Activated CD4-positive, alpha-beta T cell treated with anti-CD3 and anti-CD28 coated beads for 36 hours (primary cell): Measurements from ENCODE around the gene GRPEL2. TPM values are rescaled to one million over a fixed set of nuclear protein-coding genes. Genes with fewer than 3 reads are reported as not detected.

Source experiments
- ATAC-seq: fragments of 200-7000 bp; cut with Tn5 transposase; one replicate; pipeline ENCODE4 v1.10.0; 2021; ENCODE audit warnings: mild to moderate bottlenecking, moderate library complexity
- CTCF ChIA-PET: fragments of 350-600 bp; sonication (Branson Sonifier 250); formaldehyde crosslinking; loops from one replicate; lab custom pipeline; 2021; ENCODE audit warnings: antibody characterized with exemption; lab: Charles Lee
- POLR2A ChIA-PET: fragments of 350-600 bp; sonication (Branson Sonifier 250); formaldehyde crosslinking; loops from one replicate; lab custom pipeline; 2021; ENCODE audit warnings: antibody characterized with exemption, inconsistent platforms; lab: Charles Lee
- DNase-seq: peaks from one replicate; pipeline ENCODE4 v3.0.0-alpha.2; 2020
- H3K27ac Mint-ChIP-seq: one replicate; pipeline ENCODE4 v1.8.0; 2021; ENCODE audit warnings: mixed read lengths
- H3K27me3 Mint-ChIP-seq: one replicate; pipeline ENCODE4 v1.8.0; 2021; ENCODE audit warnings: mixed read lengths
- H3K36me3 Mint-ChIP-seq: one replicate; pipeline ENCODE4 v1.8.0; 2021; ENCODE audit warnings: low read depth, mixed read lengths
- H3K4me1 Mint-ChIP-seq: one replicate; pipeline ENCODE4 v1.8.0; 2021; ENCODE audit warnings: mixed read lengths
- H3K4me3 Mint-ChIP-seq: one replicate; pipeline ENCODE4 v1.8.0; 2021; ENCODE audit warnings: mild to moderate bottlenecking, moderate library complexity, mixed read lengths
- H3K9me3 Mint-ChIP-seq: one replicate; pipeline ENCODE4 v1.8.0; 2021; ENCODE audit warnings: low read depth, mixed read lengths
- intact Hi-C, 2 experiments: fragments of 100-400 bp; cut with DNase I in 1 of 2; cut with micrococcal nuclease in 1 of 2; formaldehyde crosslinking; loops; one replicate each; pipeline versions ENCODE4 v1.14.2 to v1.15.1; 2022 to 2024; cut with DNase I, micrococcal nuclease
- total RNA-seq, 2 experiments: library from RNA; stranded (reverse); gene quantifications; one replicate each; pipeline ENCODE4 v1.2.3, GENCODE V29; 2021

GRPEL2 gene
- total RNA-seq, 2 experiments from 2014 or later, result 27.1 to 37.2 TPM

DNA sequence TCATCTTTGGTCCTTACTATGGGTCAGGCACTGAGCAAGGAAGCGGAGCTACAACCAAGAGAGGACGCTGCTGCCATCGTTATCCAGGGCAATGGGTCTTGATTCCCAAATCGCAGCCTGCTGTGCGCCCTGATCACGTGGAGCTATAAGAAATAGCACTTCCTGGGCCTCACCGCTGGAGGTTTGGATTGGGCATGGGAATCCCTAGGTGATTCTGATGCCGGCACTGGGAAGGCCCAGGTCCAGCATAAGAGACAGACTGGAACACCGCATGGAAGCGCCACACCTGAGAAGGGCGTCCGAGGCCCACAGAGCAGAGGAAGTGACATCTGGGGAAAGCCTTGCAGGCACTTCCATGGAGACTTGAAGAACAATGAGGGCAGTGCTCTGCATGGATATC is 30.8 kb downstream of the GRPEL2 start:
- Mint-ChIP-seq H3K4me3 (no peak overlapping the region), H3K27me3 (no peaks in the 10 kb centered on the region), H3K27ac (no peak overlapping the region), H3K36me3 (no peaks in the 10 kb centered on the region), H3K4me1 (no peaks in the 10 kb centered on the region), H3K9me3 (no peaks in the 10 kb centered on the region)
- no peak for DNase-seq
- POLR2A ChIA-PET, result interaction anchor here (0.6 kb wide), 1 partner anchor 160 kb away, joined by 3 read pairs; no protein-coding TSS in a partner anchor
- intact Hi-C loops, result no loop called here
- CTCF ChIA-PET, result interaction anchor here (0.8 to 2.4 kb wide), 6 partner anchors 8 to 189 kb away, joined by 3 to 15 read pairs (median 7); no protein-coding TSS in a partner anchor
- ATAC-seq, result no peak

DNA sequence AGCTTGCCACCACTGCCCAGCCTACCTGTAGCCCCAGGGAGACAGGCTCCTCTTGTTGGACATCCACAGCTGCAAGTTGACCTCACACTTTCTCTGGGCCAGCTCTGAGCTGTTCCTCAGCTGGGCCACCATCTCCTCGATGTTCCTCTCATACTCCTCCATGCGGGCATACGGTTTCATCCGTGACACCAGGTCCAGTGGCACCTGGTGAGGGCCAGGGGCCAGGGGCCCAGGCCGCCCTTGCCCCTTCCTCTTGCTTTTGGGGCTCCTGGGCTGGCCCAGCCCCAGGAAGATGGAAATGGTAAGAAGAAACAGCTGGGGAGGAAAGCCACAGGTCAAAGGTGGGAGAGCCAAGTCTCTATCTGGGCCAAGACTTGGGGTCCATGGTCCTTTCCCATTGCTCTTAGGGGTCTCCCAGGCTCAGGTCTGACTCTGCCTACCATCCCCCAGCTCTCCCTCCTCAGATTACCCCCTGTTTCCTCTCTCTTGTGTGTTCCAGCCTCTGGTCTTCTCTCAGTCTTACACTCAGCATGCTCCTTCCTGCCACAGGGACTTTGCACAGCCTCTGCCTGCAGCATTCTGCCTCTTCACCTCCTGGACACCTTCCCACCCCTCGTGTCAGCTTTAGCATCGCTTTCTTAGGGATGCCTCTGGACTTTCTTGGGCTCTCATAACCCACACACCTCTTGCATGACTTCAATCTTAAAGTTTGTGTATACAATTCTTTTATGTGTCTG is 31.6 kb downstream of the GRPEL2 start:
- ChIA-PET POLR2A (no interaction called here), CTCF (interaction anchor here (0.6 to 2.4 kb wide), 5 partner anchors 9 to 786 kb away, joined by 3 to 15 read pairs (median 4); no protein-coding TSS in a partner anchor)
- Mint-ChIP-seq H3K4me3 (no peak overlapping the region), H3K9me3 (no peaks in the 10 kb centered on the region), H3K4me1 (no peaks in the 10 kb centered on the region), H3K36me3 (no peaks in the 10 kb centered on the region), H3K27me3 (no peaks in the 10 kb centered on the region), H3K27ac (no peak overlapping the region)
- intact Hi-C loops, result no loop called here
- ATAC-seq (no peak), DNase-seq (no peak)

DNA sequence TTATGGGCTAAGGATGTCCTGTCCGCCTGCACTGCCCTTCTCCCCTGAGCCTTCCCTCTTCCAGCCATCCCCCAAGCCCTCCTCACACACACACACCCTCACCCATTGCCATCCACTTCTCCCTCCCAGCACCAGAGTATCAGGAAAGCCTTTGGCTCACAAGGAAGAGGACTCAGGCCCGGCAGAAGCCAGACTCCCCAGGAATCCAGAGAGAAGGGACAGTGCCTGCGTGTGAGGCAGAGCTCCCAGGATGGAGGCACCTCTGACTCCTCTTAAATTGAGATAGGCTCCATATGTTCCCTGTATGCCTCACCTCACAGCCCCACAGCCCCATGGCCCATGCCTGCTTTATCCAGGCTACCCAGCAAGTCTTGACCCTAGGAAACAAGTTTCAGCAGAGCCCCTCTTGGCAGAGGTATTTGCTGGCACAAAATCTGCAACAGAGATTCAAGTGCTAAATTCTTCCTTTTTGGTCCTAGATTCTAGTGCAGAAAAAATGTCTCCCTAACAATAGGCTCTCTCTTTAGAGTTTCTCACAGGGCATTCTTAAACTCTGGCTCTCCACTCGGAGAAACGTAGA is 33.0 kb downstream of the GRPEL2 start:
- no peaks in the 10 kb centered on the region for H3K9me3 Mint-ChIP-seq
- H3K4me1 Mint-ChIP-seq, result no peaks in the 10 kb centered on the region
- H3K36me3 Mint-ChIP-seq, result no peaks in the 10 kb centered on the region
- no peaks in the 10 kb centered on the region for H3K27me3 Mint-ChIP-seq
- H3K4me3 Mint-ChIP-seq, result no peak overlapping the region
- POLR2A ChIA-PET, result no interaction called here
- intact Hi-C loops, result no loop called here
- no peak for DNase-seq
- ATAC-seq, result no peak
- no peak overlapping the region for H3K27ac Mint-ChIP-seq
- CTCF ChIA-PET, result interaction anchor here (0.8 to 1.9 kb wide), 3 partner anchors 55 to 184 kb away, joined by 3 to 6 read pairs (median 3); no protein-coding TSS in a partner anchor

DNA sequence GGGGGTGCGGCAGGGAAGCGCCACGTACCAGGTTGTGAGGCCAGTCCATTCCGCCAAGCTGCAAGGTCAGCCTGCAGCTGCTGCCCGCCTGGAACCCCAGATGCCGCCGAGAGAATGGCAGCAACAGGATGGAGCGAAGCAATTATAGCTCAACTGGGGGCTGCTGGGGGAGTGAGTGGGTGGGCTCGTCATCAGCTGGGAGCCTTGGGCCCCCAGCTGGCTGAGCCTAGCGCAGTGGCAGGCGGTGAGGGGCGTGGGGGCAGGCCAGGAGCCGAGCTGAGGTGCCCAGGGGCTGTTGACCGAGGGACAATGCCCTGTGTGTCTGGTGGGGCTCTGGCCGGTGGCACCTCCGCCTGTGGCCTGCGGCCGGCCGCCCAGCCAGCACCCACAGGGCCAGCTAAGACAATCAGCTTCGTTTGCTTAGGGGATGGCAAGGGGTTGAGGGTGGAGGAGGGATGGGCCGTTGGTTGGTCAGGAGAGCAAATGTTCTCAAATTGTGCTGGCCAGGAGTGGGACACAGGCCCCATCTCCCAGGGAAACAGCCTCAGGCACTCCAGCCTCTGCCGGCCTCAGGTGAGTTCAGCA is 34.0 kb downstream of the GRPEL2 start, which contains the start of gene IL17B:
Gene IL17B, minus strand, starts transcription at position 116 of the 585 bp plus-strand sequence. Its CDS starts 67 bp downstream, at position 49.
- intact Hi-C loops, result no loop called here
- no peak within 1 kb of the TSS for H3K4me3 Mint-ChIP-seq
- no peaks in the 10 kb centered on the region for H3K4me1 Mint-ChIP-seq
- H3K9me3 Mint-ChIP-seq, result no peaks in the 10 kb centered on the region
- H3K27ac Mint-ChIP-seq, result no peak within 1 kb of the TSS
- H3K36me3 Mint-ChIP-seq, result no peaks in the 10 kb centered on the region
- POLR2A ChIA-PET, result no interaction called here
- no peak for ATAC-seq
- no peak for DNase-seq
- CTCF ChIA-PET, result interaction anchor here (1.0 to 1.9 kb wide), 2 partner anchors 62 to 183 kb away, joined by 3 to 6 read pairs; no protein-coding TSS in a partner anchor
- H3K27me3 Mint-ChIP-seq, result no peaks in the 10 kb centered on the region

DNA sequence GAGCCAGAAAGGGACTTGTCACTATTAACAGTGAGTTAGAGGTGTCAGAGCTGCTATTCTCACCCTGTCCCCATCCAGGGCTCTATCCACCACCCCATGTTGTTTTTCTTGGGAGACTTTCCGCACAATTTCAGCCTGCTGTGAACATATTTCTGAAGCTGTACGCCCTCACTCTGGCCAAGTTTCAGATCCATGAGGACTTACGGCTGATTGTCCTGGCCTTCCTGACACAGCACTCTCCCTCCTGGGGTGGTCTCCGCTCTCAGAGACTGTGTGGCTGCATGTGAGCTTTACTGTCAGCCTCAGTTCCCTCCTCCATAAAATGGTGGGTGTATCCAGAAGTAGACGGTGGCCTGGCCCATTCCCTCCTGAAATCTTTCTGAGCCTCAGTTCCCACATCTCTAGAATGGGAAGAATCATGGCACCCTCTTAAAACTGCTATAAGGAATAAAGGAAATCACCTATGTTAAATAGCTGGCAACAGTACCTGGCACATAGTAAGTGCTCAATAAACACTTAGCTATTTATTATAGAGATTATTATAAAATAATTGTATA is 34.6 kb downstream of the GRPEL2 start:
- ChIA-PET CTCF (interaction anchor here (1.0 to 3.4 kb wide), 5 partner anchors 56 to 239 kb away, joined by 3 to 25 read pairs (median 6); no protein-coding TSS in a partner anchor), POLR2A (no interaction called here)
- Mint-ChIP-seq H3K36me3 (no peaks in the 10 kb centered on the region), H3K27me3 (no peaks in the 10 kb centered on the region), H3K9me3 (no peaks in the 10 kb centered on the region), H3K4me1 (no peaks in the 10 kb centered on the region), H3K27ac (no peak overlapping the region), H3K4me3 (no peak overlapping the region)
- intact Hi-C loops, result no loop called here
- DNase-seq (no peak), ATAC-seq (no peak)

DNA sequence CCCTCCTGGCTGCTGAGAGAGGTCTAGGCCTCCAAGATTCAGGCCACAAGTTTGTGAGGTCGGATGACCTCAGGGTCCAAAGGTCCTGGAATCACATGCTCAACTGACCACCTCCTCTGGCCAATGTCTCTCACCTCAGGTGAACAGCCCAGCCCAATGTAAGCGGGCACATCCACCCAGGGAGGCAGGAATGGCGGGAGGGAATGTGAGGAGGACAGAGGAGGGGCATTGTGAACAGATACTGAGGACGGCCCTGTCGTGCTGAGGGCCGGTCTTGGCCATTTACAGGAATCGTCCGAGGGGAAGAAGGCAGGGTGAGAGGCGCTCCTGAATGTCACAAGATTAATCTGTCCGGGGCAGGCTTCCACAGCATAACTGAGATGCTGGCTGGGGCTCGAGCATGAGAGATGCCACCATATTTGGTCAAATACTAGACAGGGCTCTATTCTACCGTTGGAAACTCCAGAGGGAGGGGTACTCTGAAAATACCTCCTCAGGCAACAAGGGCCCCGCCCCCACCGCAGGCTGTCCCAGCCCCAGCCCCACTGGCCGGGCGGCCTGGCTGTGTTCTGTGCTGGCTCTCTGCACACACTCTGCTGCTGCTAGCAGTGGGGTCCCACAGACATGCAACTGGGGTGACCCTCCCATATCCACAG is 35.3 kb downstream of the GRPEL2 start:
- Mint-ChIP-seq H3K4me3 (no peak overlapping the region), H3K9me3 (no peaks in the 10 kb centered on the region), H3K27ac (no peak overlapping the region), H3K4me1 (no peaks in the 10 kb centered on the region), H3K27me3 (no peaks in the 10 kb centered on the region), H3K36me3 (no peaks in the 10 kb centered on the region)
- ChIA-PET POLR2A (no interaction called here), CTCF (interaction anchor here (0.9 to 3.4 kb wide), 15 partner anchors 8 to 238 kb away, joined by 3 to 26 read pairs (median 8); no protein-coding TSS in a partner anchor)
- intact Hi-C loops, result no loop called here
- DNase-seq (no peak), ATAC-seq (no peak)

DNA sequence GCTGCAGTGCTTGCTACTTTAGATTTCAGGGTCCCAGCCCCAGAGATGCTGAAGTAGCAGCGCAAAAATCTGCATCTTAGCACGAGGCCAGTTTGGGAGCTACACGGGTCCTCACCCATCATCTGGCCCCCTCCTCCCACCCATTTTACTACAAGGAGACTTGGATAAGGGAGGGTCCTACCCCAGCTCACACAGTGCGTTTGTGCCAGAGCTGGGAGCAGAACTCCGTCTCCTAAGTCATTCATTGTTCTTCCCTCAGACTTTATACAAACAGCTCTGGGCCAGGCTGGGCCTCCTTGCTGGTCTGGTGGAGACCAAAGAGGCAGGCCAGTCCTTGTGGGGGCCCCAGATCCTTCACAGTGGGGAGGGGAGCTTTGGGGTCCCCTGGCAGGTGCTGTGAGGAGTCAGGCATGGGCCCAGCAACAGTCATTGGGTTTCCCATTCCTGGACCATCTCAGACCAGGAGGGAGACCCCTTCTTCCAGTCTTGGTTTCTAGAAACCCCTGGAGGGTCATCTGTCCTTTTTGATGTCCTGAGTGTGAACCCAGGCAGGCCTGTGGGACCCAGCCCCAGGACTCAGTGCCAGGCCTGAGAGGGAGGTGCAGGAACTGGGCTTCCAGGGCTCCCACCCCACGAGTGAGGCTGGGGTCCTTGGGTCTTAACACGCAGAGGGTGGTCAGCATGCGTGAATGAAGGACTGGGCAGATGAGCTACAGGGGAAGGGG is 36.1 kb downstream of the GRPEL2 start:
- Mint-ChIP-seq H3K36me3 (no peaks in the 10 kb centered on the region), H3K27ac (no peak overlapping the region), H3K4me3 (no peak overlapping the region), H3K4me1 (no peaks in the 10 kb centered on the region), H3K27me3 (no peaks in the 10 kb centered on the region), H3K9me3 (no peaks in the 10 kb centered on the region)
- CTCF ChIA-PET, result interaction anchor here (0.5 to 3.4 kb wide), 28 partner anchors 9 to 455 kb away, joined by 3 to 26 read pairs (median 4); no protein-coding TSS in a partner anchor
- ATAC-seq (no peak), DNase-seq (no peak)
- POLR2A ChIA-PET, result no interaction called here
- intact Hi-C loops, result no loop called here

DNA sequence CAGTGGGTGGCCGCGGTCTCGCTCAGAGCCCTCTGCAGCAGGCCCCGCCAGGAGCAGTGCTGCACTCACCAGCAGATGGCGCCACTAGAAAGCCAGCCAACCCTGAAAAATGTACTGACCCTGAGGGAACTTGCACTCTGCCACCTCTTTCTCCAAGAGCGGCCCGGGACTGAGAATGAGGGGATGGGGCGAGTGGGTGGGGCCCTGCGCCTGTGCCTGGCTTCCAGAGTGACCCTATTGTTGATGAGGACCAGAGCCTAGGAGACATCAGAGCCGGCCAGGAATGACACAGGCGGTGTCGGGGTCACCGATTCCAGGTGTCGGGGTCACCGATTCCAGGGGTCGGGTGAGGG is 36.7 kb downstream of the GRPEL2 start:
- no peaks in the 10 kb centered on the region for H3K4me1 Mint-ChIP-seq
- ChIA-PET CTCF (interaction anchor here (0.7 to 3.4 kb wide), 22 partner anchors 9 to 222 kb away, joined by 3 to 26 read pairs (median 5); no protein-coding TSS in a partner anchor), POLR2A (no interaction called here)
- no peak overlapping the region for H3K4me3 Mint-ChIP-seq
- no peaks in the 10 kb centered on the region for H3K9me3 Mint-ChIP-seq
- DNase-seq, result peak; percentile 87
- peak; percentile 97 for ATAC-seq
- no peaks in the 10 kb centered on the region for H3K27me3 Mint-ChIP-seq
- no peak overlapping the region for H3K27ac Mint-ChIP-seq
- H3K36me3 Mint-ChIP-seq, result no peaks in the 10 kb centered on the region
- intact Hi-C loops, result loop anchor here (1.0 kb wide), 4 partner anchors 49 to 236 kb away; no protein-coding TSS in a partner anchor

DNA sequence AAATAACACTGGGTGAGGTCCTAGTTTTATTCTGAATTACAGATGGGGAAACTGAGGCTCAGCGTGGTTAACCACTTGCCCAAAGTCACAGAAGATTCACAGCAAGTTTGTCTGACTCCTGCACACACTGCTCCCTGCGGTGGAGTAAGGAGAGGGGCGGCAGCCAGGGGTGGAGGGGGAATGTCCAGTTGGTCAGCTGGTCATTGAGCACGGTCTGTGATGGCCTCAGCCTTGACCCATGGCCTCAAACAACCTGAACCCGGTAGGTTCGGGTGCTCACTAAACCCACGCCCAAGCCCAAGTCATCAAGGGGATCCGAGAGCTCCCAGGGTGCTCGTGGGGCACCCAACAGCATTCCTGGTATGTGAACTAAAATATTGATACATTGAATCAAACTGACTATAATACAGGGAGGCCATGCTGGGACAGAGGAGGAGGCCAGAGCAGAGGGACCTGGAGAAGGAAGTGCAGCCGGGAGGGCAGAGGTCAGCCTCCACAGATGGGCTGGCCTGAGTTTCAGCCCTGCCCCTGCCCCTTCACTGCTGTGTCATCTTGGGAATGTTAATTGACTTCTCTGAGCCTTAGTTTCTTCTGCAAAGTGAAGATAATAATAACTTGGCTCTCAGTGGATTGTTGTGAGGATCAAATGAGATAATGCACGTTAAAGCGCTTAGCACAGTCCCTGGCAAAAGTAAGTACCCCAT is 37.4 kb downstream of the GRPEL2 start:
- intact Hi-C loops, result loop anchor here (1.0 kb wide), 4 partner anchors 49 to 236 kb away; no protein-coding TSS in a partner anchor
- no peak for ATAC-seq
- POLR2A ChIA-PET, result no interaction called here
- Mint-ChIP-seq H3K4me3 (no peak overlapping the region), H3K9me3 (no peaks in the 10 kb centered on the region), H3K27ac (no peak overlapping the region), H3K27me3 (no peaks in the 10 kb centered on the region), H3K36me3 (no peaks in the 10 kb centered on the region), H3K4me1 (no peaks in the 10 kb centered on the region)
- DNase-seq, result no peak
- CTCF ChIA-PET, result interaction anchor here (0.8 to 3.4 kb wide), 17 partner anchors 9 to 221 kb away, joined by 3 to 26 read pairs (median 5); no protein-coding TSS in a partner anchor

DNA sequence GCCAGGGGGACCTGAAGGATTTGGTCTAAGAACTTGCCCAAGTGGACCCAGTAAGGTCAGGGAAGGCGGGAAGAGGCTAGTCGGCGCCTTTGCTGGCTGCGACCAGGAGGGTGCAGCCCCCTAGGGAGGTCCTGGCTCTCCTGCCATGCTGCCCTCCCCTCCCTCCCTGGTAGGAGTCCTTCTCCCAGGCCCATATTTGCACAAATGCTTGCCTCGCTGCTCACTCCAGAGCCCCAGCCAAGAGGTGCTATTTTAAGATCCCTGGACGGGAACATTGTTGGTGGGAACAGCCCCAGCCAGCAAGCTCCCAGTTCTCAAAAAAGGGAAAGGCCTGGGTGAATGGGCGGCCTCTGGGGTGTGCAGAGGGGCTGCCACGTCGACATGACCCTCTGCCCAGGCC is 38.1 kb downstream of the GRPEL2 start:
- H3K4me1 Mint-ChIP-seq, result no peaks in the 10 kb centered on the region
- H3K9me3 Mint-ChIP-seq, result no peaks in the 10 kb centered on the region
- DNase-seq (no peak), ATAC-seq (no peak)
- POLR2A ChIA-PET, result no interaction called here
- H3K36me3 Mint-ChIP-seq, result no peaks in the 10 kb centered on the region
- H3K27ac Mint-ChIP-seq, result no peak overlapping the region
- CTCF ChIA-PET, result interaction anchor here (0.8 to 2.8 kb wide), 5 partner anchors 11 to 62 kb away, joined by 3 to 26 read pairs (median 4); no protein-coding TSS in a partner anchor
- H3K27me3 Mint-ChIP-seq, result no peaks in the 10 kb centered on the region
- no peak overlapping the region for H3K4me3 Mint-ChIP-seq
- intact Hi-C loops, result no loop called here
